ENCODE results near the gene REV3L.

DNA sequence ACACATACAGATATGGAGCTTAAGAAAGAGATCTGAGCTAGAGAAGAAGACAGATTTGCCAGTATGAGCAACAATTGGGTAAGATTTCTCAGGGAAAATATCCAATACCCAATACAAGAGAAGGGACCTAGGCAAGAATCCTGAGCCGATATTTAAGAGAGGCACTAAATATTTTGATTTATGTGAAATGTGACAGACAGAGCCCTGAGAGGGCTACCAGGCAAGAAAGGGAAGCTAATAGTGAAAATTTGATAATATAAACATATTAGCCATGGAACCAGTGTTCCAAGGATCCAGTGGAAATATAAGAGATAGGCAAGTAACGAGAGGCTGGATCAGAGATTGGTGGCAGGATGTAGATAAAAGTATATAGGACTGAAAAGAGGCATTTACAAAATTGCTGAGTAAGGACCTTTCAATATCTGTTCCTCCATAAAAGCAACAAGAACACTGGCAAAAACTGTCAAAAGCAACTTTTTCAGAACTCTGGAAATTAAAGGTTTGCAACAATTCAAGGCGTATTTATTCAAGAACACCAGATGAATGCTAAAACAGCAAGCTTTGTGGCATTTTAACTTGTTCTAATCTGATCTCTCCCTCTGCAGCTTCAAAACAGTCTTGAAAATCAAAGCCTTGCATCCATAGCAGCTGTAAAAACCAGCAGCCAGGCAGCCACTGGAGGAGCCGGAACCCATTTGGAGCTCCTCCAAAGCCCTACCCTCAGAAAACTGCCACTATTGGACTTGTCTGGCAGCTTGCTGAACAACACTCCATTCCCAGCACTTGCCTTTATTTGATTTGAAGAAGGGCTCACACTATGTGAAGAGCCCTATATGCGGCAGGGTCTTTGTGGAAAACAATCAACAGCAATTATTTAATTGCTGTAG is 58.8 kb downstream of the REV3L start:
- TF ChIP-seq, protein P1, sequence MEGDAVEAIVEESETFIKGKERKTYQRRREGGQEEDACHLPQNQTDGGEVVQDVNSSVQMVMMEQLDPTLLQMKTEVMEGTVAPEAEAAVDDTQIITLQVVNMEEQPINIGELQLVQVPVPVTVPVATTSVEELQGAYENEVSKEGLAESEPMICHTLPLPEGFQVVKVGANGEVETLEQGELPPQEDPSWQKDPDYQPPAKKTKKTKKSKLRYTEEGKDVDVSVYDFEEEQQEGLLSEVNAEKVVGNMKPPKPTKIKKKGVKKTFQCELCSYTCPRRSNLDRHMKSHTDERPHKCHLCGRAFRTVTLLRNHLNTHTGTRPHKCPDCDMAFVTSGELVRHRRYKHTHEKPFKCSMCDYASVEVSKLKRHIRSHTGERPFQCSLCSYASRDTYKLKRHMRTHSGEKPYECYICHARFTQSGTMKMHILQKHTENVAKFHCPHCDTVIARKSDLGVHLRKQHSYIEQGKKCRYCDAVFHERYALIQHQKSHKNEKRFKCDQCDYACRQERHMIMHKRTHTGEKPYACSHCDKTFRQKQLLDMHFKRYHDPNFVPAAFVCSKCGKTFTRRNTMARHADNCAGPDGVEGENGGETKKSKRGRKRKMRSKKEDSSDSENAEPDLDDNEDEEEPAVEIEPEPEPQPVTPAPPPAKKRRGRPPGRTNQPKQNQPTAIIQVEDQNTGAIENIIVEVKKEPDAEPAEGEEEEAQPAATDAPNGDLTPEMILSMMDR (IDR thresholded peaks at IDR 0.05; ENCODE audit: low read length): no peak
- no peak for TF ChIP-seq EZH2 (optimal IDR thresholded peaks at IDR 0.05; ENCODE audit: low read depth, low read length)
- TF ChIP-seq EZH2phosphoT487 (IDR thresholded peaks at IDR 0.05; ENCODE audit: low read length): no peak

Measured in MM.1S (cell line).